ENCODE results near the gene KCTD13.

DNA sequence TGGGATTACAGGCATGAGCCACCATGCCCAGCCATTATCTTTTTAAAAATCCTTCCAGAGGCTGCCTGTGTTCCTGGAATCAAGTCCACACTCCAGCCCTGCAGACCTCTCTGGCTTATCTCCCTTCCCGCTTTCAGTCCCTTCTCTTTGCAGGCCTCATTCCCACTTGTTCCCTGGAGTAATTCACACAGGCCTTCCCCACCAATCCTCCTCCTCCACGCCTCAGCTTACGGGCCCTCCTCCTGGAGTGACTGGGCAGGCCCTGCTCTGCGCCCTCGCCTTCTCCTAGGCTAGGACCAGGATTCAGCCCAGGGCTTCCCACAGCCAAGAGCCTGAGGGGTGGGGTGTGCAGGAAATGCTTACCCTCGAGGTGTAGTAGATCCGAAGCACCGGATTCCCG is 65.8 kb downstream of the KCTD13 start:
- TF ChIP-seq EZH2 (IDR thresholded peaks at IDR 0.05; ENCODE audit: borderline replicate concordance, low read depth, low read length, severe bottlenecking) = no peak
- TF ChIP-seq, protein P1, sequence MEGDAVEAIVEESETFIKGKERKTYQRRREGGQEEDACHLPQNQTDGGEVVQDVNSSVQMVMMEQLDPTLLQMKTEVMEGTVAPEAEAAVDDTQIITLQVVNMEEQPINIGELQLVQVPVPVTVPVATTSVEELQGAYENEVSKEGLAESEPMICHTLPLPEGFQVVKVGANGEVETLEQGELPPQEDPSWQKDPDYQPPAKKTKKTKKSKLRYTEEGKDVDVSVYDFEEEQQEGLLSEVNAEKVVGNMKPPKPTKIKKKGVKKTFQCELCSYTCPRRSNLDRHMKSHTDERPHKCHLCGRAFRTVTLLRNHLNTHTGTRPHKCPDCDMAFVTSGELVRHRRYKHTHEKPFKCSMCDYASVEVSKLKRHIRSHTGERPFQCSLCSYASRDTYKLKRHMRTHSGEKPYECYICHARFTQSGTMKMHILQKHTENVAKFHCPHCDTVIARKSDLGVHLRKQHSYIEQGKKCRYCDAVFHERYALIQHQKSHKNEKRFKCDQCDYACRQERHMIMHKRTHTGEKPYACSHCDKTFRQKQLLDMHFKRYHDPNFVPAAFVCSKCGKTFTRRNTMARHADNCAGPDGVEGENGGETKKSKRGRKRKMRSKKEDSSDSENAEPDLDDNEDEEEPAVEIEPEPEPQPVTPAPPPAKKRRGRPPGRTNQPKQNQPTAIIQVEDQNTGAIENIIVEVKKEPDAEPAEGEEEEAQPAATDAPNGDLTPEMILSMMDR (IDR thresholded peaks at IDR 0.05; ENCODE audit: borderline replicate concordance, extremely low read depth, low read length, poor library complexity, severe bottlenecking) = no peak

All from DND-41 (cell line).